Gastrocnemius medialis (tissue), 4 donors: ENCODE measurements around the gene MLXIPL.

Experiments used
- CTCF ChIP-seq, 5 experiments: fragments of 450-650 bp in 3 of 5; fragments of 200-600 bp in 2 of 5; sonication (generic) in 2 of 5; IDR thresholded peaks in 4 of 5; conservative IDR thresholded peaks in 1 of 5; 1 replicate in 4 of 5; 2 replicates in 1 of 5; pipeline ENCODE4 v1.5.1; 2016 to 2019; ENCODE audit warnings: antibody characterized with exemption in 5 of 5, mild to moderate bottlenecking in 3 of 5, moderate library complexity in 3 of 5
- POLR2A ChIP-seq, 2 donors: fragments of 450-650 bp; IDR thresholded peaks; one replicate each; pipeline ENCODE4 v1.6.1; 2017; ENCODE audit warnings: antibody characterized with exemption in 2 of 2, mild to moderate bottlenecking in 2 of 2, moderate library complexity in 2 of 2

- TF ChIP-seq POLR2A (IDR thresholded peaks at IDR 0.05) (no peak), CTCF (IDR thresholded peaks at IDR 0.05 in 4 of 5, conservative IDR thresholded peaks at IDR 0.05 in 1 of 5) (peak in 4 of 5 experiments; percentile 95 to 98 (median 97))
Measured at GRCh38 chr7:73667344-73668102, 43.2 kb upstream of the MLXIPL start, which contains the start of gene VPS37D.
